PC-9 (cell line): ENCODE measurements around the gene FBRSL1. TPM values are rescaled to one million over a fixed set of nuclear protein-coding genes. Genes with fewer than 3 reads are reported as not detected.

Experiments
- BruUV-seq: library from RNA; stranded (reverse); fragments of 400-500 nt; replicated peaks from 2 replicates; lab custom pipeline; 2021; lab: Mats Ljungman, UMichigan
- CTCF ChIA-PET: fragments of 300-600 bp; sonication (Branson Sonifier 250); formaldehyde crosslinking; loops from one replicate; lab custom pipeline; 2022; ENCODE audit warnings: antibody characterized with exemption; lab: Charles Lee
- POLR2A ChIA-PET: fragments of 300-600 bp; sonication (Branson Sonifier 250); formaldehyde crosslinking; loops from one replicate; lab custom pipeline; 2022; ENCODE audit warnings: antibody characterized with exemption; ENCODE audit not compliant: unreplicated experiment; lab: Charles Lee
- DNase-seq, 2 experiments: peaks; one replicate each; pipeline versions ENCODE4 v3.0.0 to v3.0.0-alpha.2; 2015 to 2022; ENCODE audit warnings: mixed read lengths in 1 of 2
- H2AFZ ChIP-seq: fragments of 200-600 bp; sonication (generic); 2 replicates; pipeline ENCODE4 v1.8.1; 2017; ENCODE audit warnings: antibody characterized with exemption
- H3F3A ChIP-seq: fragments of 200-600 bp; sonication (generic); 2 replicates; pipeline ENCODE4 v1.8.1; 2017; ENCODE audit warnings: antibody characterized with exemption, mild to moderate bottlenecking, low read depth; ENCODE audit not compliant: insufficient read depth
- H3K27ac ChIP-seq: fragments of 200-600 bp; sonication (generic); 2 replicates; pipeline ENCODE4 v1.6.1; 2016; ENCODE audit warnings: mixed run types
- H3K27me3 ChIP-seq: fragments of 200-600 bp; sonication (generic); 2 replicates; pipeline ENCODE4 v1.6.1; 2016; ENCODE audit warnings: low read depth, mixed run types; ENCODE audit not compliant: insufficient read depth
- H3K36me3 ChIP-seq: fragments of 200-600 bp; sonication (generic); 2 replicates; pipeline ENCODE4 v1.6.1; 2016; ENCODE audit warnings: low read depth, mixed run types
- H3K4me1 ChIP-seq: fragments of 200-600 bp; sonication (generic); replicated peaks from 2 replicates; pipeline ENCODE4 v1.6.1; 2016; ENCODE audit warnings: mixed run types; ENCODE audit not compliant: insufficient read depth
- H3K4me2 ChIP-seq: fragments of 200-600 bp; sonication (generic); 2 replicates; pipeline ENCODE4 v1.6.1; 2017; ENCODE audit warnings: mixed run types
- H3K4me3 ChIP-seq: fragments of 200-600 bp; sonication (generic); 2 replicates; pipeline ENCODE4 v1.6.1; 2016; ENCODE audit warnings: mixed run types
- H3K79me2 ChIP-seq: fragments of 200-600 bp; sonication (generic); 2 replicates; pipeline ENCODE4 v1.6.1; 2017; ENCODE audit warnings: low read depth, mixed run types
- H3K9me2 ChIP-seq: fragments of 200-600 bp; sonication (generic); 2 replicates; pipeline ENCODE4 v1.8.1; 2017; ENCODE audit warnings: mild to moderate bottlenecking; ENCODE audit not compliant: insufficient read depth
- H3K9me3 ChIP-seq: fragments of 200-600 bp; sonication (generic); 2 replicates; pipeline ENCODE4 v1.8.1; 2016; ENCODE audit warnings: low read depth; ENCODE audit not compliant: insufficient read depth
- H4K20me1 ChIP-seq: fragments of 200-600 bp; sonication (generic); 2 replicates; pipeline ENCODE4 v1.8.1; 2017; ENCODE audit not compliant: insufficient read depth
- EZH2 ChIP-seq: fragments of 200-600 bp; sonication (generic); IDR thresholded peaks from 2 replicates; pipeline ENCODE4 v1.8.0; 2017; ENCODE audit warnings: antibody characterized with exemption, low read depth
- intact Hi-C: fragments of 100-400 bp; cut with micrococcal nuclease; formaldehyde crosslinking; loops from one replicate; pipeline ENCODE4 v1.10.0; 2022; ENCODE audit not compliant: unreplicated experiment
- total RNA-seq: library from RNA; stranded (reverse); gene quantifications from 2 replicates; pipeline ENCODE4 v1.2.3, GENCODE V29; 2021
- TF ChIP-seq, protein P1 (sequence below): fragments of 200-600 bp; sonication (generic); conservative IDR thresholded peaks from 2 replicates; pipeline ENCODE4 v1.6.1; 2017; ENCODE audit warnings: mixed run types, antibody characterized with exemption, mild to moderate bottlenecking, moderate library complexity

FBRSL1 gene
- total RNA-seq, 1 experiment from 2014 or later = 59.5 TPM

DNA sequence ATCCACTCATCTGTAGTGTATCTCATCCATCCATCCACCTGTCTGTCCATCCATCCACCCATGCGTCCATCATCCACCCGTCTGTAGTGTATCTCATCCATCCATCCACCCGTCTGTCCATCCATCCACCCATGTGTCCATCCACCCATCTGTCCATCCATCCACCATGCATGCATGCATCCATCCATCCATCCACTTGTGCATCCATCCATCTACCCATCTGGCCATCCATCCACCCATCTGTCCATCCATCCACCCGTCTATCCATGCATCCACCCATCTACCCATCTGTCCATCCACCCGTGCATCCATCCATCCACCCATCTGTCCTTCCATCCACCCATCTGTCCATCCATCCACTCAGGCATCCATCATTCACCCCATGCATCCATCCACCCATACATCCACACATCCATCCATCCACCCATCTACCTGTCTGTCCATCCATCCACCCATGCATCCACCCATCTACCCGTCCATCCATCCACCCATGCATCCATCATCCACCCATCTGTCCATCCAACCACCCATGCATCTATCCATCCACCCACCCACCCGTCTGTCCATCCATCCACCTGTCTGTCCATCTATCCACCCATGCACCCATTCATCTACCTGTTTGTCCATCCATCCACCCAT, 28.5 kb downstream of the FBRSL1 start:
- no peak for TF ChIP-seq EZH2
- TF ChIP-seq, protein P1, sequence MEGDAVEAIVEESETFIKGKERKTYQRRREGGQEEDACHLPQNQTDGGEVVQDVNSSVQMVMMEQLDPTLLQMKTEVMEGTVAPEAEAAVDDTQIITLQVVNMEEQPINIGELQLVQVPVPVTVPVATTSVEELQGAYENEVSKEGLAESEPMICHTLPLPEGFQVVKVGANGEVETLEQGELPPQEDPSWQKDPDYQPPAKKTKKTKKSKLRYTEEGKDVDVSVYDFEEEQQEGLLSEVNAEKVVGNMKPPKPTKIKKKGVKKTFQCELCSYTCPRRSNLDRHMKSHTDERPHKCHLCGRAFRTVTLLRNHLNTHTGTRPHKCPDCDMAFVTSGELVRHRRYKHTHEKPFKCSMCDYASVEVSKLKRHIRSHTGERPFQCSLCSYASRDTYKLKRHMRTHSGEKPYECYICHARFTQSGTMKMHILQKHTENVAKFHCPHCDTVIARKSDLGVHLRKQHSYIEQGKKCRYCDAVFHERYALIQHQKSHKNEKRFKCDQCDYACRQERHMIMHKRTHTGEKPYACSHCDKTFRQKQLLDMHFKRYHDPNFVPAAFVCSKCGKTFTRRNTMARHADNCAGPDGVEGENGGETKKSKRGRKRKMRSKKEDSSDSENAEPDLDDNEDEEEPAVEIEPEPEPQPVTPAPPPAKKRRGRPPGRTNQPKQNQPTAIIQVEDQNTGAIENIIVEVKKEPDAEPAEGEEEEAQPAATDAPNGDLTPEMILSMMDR = no peak
- Histone ChIP-seq H3K4me2 (no peak overlapping the region), H3F3A (peaks cover 2% of the 10 kb centered on the region; the same call in 1 of the 2 replicates), H3K27ac (no peak overlapping the region), H4K20me1 (peaks cover 45% of the 10 kb centered on the region), H2AFZ (no peak overlapping the region), H3K9me3 (peaks cover 5% of the 10 kb centered on the region; the same call in 1 of the 2 replicates), H3K27me3 (no peaks in the 10 kb centered on the region), H3K9me2 (no peaks in the 10 kb centered on the region), H3K4me1 (peaks cover 6% of the 10 kb centered on the region), H3K4me3 (no peak overlapping the region), H3K79me2 (no peaks in the 10 kb centered on the region), H3K36me3 (no peaks in the 10 kb centered on the region)
- ChIA-PET CTCF (no interaction called here), POLR2A (no interaction called here)
- intact Hi-C loops = no loop called here
- DNase-seq = no peak
- no TSS peak for BruUV-seq

DNA sequence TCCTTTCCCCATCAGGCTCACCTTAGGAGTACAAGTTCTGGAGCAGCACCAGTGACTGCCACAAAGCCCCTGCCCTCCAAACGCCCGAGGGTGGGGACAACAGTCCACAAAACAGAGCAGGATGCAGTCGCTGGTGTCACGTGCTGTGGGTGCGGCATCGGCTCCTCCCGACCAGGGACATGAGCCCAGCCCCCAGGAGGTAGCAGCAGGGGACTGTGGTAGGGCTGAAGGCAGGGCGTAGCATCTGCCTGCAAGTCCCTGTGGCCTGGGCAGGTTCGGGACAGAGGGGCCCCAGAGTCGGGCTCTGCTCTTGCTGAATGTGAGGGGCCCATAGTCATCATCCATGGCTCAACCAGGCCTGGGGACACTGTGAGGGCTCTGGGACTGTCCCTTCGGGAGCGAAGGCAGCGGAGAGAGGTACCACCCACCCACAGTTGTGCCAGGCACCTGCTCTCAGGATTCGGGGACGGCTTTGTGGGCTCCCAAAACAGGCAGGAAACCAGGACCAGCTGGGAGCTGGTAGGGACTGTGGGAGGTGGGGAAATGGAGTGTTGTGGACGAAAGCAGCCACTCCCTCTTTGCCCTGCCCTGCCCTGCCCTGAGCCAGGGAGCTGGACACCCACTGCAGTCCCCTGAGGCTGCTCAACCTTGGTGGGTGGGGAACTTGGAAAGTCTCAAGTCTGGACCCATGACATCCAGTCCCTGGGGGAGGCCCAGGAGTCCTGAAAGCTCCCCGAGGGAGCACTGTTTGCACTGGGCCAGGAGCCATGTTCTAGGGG, 30.7 kb downstream of the FBRSL1 start:
- peaks cover 26% of the 10 kb centered on the region for H3K4me1 ChIP-seq
- ChIA-PET CTCF (no interaction called here), POLR2A (no interaction called here)

DNA sequence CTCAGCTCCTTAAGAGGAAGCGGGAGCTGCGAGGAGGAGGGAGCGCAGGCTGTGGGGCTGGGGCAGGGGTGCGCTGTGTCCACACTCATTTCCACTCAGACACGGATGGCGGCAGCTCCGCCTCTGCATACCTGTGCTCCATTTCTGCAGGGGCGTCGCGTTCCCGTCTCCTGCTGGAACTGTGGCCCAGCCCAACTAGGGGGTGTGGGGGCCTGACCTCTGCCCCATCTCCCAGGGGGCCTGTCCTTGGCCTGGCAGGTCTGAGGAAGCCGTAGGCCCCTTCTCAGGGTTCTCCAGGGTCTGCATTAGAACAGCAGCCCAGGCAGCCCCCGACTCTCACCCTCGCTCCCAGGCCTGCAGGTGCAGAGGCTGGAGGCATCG, 31.2 kb downstream of the FBRSL1 start:
- H2AFZ ChIP-seq = no peak overlapping the region
- peaks cover 26% of the 10 kb centered on the region for H3K4me1 ChIP-seq
- H3F3A ChIP-seq = peaks cover 16% of the 10 kb centered on the region; the same call in 1 of the 2 replicates
- peaks cover 60% of the 10 kb centered on the region for H4K20me1 ChIP-seq
- TF ChIP-seq EZH2 = no peak
- TF ChIP-seq, protein P1 = no peak
- ChIA-PET POLR2A (no interaction called here), CTCF (no interaction called here)
- H3K4me3 ChIP-seq = no peak overlapping the region
- no peak overlapping the region for H3K27ac ChIP-seq
- no peaks in the 10 kb centered on the region for H3K9me2 ChIP-seq
- H3K4me2 ChIP-seq = no peak overlapping the region
- intact Hi-C loops = loop anchor here (5.0 kb wide), 1 partner anchor 41 kb away; no protein-coding TSS in a partner anchor
- no peak for DNase-seq
- BruUV-seq = no TSS peak
- H3K27me3 ChIP-seq = no peaks in the 10 kb centered on the region
- peaks cover 5% of the 10 kb centered on the region; the same call in 1 of the 2 replicates for H3K9me3 ChIP-seq
- no peaks in the 10 kb centered on the region for H3K36me3 ChIP-seq
- H3K79me2 ChIP-seq = no peaks in the 10 kb centered on the region

More for the DNA sequence above, 30.7 kb downstream of the FBRSL1 start:
- no peak for DNase-seq
- no peak overlapping the region for H3K4me3 ChIP-seq
- peaks cover 5% of the 10 kb centered on the region; the same call in 1 of the 2 replicates for H3K9me3 ChIP-seq
- H4K20me1 ChIP-seq = peaks cover 55% of the 10 kb centered on the region
- H3K9me2 ChIP-seq = no peaks in the 10 kb centered on the region
- BruUV-seq = no TSS peak
- H3K79me2 ChIP-seq = no peaks in the 10 kb centered on the region
- H2AFZ ChIP-seq = no peak overlapping the region
- H3K36me3 ChIP-seq = no peaks in the 10 kb centered on the region
- intact Hi-C loops = loop anchor here (5.0 kb wide), 1 partner anchor 42 kb away; no protein-coding TSS in a partner anchor
- no peak overlapping the region for H3K4me2 ChIP-seq
- H3K27ac ChIP-seq = no peak overlapping the region
- H3K27me3 ChIP-seq = no peaks in the 10 kb centered on the region
- TF ChIP-seq, protein P1 = no peak
- no peak for TF ChIP-seq EZH2
- peaks cover 16% of the 10 kb centered on the region; the same call in 1 of the 2 replicates for H3F3A ChIP-seq
